DOHH2 (cell line): ENCODE measurements around the gene CACNA2D3.

ENCODE experiments used
- CTCF ChIP-seq: fragments of 200-600 bp; sonication (generic); IDR thresholded peaks from one replicate; pipeline ENCODE4 v1.5.1; 2014; ENCODE audit warnings: antibody characterized with exemption, mild to moderate bottlenecking, low read depth, low read length; ENCODE audit not compliant: poor library complexity, severe bottlenecking
- EZH2phosphoT487 ChIP-seq: fragments of 200-600 bp; sonication (generic); IDR thresholded peaks from 2 replicates; pipeline ENCODE4 v1.6.1; 2017; ENCODE audit warnings: borderline replicate concordance, mild to moderate bottlenecking, antibody characterized with exemption, low read length, moderate library complexity, mixed read lengths

DNA sequence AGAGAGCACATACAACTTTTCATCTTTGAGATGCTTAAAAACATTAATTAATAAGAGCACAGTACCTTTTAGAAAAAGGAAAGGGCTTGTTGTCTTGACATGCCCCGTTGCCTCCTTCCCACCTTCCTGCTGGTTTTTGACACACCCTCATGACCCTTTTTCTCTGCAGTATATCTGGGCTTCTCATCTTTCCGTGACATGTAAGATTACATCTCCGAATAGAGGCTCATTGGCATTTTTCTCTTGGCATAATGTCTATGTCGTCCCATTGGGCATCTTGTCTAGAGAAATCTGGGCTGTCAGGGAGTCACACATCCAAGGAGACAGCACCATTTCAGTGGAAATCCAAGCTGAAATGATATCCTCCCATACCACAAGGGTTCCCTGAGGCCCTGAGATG is 741.4 kb downstream of the CACNA2D3 start:
- TF ChIP-seq CTCF, result no peak
- TF ChIP-seq EZH2phosphoT487, result no peak
